Dedifferentiated amniotic fluid mesenchymal stem cell (primary cell): ENCODE data around the gene RPAP2.
"Not testable (repeated sequence)": the region's sequence is repeated elsewhere in the genome, so short reads cannot be mapped to it uniquely, and the experiment has no call there.

Source experiments
- DNase-seq: peaks from one replicate; pipeline ENCODE4 v3.0.0-alpha.2; 2016; ENCODE audit errors: extremely low spot score

The RPAP2 gene

DNA sequence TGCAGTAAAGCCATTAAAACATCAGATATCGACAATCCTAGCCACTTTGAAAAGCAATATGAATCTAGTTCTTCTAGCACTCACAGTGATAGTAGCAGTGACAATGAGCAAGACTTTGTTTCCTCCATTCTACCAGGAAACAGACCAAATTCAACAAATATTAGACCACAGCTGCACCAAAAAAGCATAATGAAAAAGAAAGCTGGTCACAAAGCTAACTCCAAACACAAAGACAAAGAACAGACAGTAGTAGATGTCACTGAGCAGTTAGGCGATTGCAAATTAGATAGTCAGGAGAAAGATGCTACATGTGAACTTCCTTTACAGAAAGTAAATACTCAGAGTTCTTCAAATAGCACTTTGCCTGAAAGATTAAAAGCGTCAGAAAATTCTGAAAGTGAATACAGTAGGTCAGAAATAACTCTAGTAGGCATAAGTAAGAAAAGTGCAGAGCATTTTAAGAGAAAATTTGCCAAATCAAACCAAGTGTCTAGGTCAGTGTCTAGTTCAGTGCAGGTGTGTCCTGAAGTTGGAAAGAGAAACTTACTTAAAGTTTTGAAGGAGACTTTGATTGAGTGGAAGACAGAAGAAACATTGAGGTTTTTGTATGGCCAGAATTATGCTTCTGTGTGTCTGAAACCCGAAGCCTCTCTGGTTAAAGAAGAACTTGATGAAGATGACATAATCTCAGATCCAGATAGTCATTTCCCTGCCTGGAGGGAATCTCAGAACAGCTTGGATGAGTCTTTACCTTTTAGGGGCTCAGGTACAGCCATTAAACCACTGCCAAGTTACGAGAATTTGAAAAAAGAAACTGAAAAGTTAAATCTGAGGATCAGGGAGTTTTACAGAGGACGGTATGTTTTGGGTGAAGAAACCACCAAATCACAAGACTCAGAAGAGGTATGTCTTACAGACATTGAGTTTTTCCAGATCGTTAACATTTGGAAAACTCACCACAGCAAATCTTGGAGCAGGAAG lies 24.9 kb downstream of the RPAP2 start:
- DNase-seq: no peak

GRCh38 chr1:92324784-92325183 lies 25.9 kb downstream of the RPAP2 start:
- no peak for DNase-seq

DNA sequence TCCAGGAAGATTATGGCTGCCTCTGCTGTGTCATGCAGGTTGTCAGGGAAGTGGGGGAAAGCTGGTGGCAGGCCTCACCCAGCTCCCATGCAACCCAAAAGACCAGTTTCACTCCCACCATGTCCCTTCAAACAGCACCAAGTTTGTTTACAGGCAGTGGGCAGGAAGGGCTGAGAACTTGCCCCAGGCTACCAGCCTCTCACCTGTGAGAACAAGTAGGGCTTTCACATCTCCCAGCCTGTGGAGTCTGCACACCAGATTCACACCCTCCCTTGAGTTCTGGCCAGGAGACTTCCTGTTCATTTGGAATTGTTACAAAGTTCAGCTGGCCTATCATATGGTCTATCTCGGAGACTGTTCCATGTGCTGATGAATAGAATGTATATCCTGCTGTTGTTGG lies 27.8 kb downstream of the RPAP2 start:
- DNase-seq: no peak

- DNase-seq: no peak
These were observed 28.9 kb downstream of the RPAP2 start for GRCh38 chr1:92327794-92328193.

DNA sequence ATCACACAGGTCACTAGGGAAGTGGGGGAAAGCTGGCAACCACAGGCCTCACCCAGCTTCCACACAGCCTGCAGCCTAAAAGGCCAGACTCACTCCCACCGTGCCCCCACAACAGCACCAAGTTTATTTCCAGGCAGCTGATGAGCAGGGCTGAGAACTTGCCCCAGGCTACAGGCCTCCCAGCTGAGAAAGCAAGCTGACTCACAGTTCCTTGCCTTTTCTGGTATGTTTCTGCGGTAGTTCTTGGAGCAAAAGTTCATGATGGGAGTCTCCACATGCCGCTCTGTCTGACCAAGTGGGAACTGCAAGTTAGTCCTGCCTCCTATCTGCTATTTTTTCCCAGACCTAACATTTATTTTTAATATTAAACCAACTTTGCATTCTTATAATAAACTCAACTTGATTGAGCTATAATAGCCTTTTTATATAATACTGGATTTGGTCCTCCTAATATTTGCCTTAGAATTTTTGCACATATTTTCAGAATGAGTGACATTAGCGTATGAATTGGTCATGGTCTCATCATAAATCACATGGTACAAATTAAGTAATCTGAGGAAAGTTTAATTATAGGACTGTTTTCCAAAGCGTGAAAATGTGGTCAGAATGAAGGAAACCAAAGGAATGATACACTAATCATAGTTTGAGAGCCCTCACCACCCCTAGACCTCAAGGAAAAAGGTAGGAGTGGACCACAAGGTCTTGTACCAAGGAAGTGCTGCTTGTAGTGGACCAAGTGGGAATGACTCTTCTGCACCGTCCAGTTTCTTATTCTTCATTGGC lies 30.7 kb downstream of the RPAP2 start:
- DNase-seq: no peak

DNA sequence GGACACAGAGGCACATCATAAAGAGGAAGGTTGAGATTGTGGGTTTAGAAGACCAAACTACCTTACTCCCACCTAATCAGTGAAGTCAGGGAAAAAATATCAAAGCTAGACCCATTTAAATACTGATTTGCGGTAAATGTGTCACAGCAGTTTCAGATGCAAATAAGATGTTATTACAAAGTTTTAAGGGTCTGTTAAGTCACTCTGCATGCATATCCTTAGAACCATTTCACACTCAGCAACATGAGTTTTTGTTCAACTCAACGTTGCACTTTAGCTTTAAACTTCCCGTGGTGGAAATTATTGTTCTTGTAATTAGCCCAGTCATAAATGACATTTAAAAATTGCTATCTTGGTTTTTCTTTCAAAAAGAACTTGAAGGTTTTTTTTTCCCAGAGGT lies 34.8 kb downstream of the RPAP2 start:
- no peak for DNase-seq

DNA sequence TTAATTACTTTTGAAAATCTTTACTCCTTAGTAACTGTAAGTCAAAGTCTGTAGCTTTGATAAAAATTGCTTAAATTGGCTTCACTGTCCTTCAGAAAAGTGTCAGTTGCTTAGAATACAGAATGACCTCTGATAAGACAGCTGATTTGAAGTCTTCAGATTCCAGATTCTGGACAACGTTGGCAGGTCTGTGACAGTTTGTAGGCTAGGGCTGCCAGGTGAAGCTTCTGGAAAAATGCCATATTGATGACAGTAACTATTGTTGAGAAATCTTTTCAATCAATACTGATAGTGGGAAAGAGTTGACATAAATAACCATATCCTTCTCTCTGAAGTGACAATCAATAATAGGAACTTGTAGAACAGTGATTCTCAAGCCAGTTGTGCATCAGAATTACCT lies 41.3 kb downstream of the RPAP2 start:
- no peak for DNase-seq

DNA sequence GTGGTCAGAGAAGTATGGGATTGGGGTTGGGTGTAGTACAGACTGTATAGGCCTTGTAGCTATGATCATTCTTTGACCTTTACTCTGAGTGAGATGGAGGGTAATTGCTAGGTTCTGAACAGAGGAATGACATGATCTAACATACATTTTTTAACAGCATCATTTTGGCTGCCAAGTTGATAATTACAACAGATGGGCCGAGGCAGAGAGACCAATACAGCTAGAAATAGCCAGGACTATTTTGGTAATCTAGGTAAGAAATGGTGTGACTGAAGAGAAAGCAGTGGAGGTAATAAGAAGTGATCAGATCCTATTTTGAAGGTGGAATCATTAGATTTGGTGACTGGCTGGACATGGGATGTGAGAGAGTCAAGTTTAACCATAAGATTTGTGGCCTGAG lies 43.5 kb downstream of the RPAP2 start:
- DNase-seq: no peak

DNA sequence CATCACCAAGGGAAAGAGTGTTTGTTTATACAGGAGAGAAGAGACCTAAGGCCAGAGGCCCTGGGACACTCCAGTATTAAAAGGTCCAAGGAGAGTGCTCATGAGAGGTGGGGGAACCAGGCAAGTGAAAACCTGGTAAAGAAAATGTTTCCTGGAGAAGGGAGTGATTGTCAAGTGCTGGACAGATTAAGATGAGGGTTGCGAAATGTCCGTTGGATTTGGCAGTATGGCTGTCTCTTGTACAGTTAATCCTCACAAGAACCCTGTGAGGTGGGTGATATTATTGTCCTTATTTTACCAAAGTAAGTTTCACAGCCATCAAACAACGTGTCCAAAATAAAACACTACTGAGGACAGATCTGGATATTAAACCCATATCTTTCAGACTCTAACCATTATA lies 44.2 kb downstream of the RPAP2 start:
- no peak for DNase-seq

GRCh38 chr1:92346866-92347640 lies 48.2 kb downstream of the RPAP2 start:
- DNase-seq: no peak

- no peak for DNase-seq
These were observed 54.0 kb downstream of the RPAP2 start for GRCh38 chr1:92352856-92353255.

- DNase-seq: no peak
These were observed 55.4 kb downstream of the RPAP2 start for GRCh38 chr1:92354259-92354658.

GRCh38 chr1:92356956-92357355 lies 58.1 kb downstream of the RPAP2 start:
- DNase-seq: peak; percentile 35

DNA sequence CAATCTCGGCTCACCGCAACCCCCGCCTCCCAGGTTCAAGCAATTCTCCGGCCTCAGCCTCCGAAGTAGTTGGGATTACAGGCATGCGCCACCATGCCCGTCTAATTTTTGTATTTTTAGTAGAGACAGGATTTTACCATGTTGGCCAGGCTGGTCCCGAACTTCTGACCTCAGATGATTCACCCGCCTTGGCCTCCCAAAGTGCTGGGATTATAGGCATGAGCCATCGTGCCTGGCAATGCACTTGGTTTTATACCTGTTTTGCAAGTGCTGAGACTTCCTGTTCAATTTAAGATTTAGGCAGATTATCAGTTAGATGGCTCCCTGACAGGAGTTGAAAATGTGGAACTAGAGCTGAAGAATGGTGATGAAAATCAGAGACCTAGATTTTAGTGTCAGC lies 60.5 kb downstream of the RPAP2 start:
- not testable (repeated sequence) for DNase-seq

GRCh38 chr1:92359986-92360385 lies 61.1 kb downstream of the RPAP2 start:
- no peak for DNase-seq

- no peak for DNase-seq
These were observed 64.1 kb downstream of the RPAP2 start for GRCh38 chr1:92362970-92363369.

DNA sequence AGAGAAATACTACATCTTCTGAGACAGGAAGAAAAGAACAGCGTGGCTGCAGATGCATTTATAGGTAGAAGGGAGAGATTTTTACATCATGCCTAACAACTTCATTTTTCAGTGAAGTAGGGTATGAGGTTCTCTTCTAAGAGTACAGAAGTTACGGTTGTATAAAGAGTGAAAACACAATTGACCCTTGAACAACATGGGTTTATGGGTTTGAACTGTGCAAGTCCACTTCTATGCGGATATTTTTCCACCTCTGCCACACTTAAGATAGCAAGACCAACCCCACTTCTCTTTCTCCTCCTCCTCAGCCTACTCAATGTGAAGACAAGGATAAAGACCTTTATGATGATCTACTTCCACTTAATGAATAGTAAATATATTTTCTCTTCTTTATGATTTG lies 64.5 kb downstream of the RPAP2 start:
- no peak for DNase-seq

DNA sequence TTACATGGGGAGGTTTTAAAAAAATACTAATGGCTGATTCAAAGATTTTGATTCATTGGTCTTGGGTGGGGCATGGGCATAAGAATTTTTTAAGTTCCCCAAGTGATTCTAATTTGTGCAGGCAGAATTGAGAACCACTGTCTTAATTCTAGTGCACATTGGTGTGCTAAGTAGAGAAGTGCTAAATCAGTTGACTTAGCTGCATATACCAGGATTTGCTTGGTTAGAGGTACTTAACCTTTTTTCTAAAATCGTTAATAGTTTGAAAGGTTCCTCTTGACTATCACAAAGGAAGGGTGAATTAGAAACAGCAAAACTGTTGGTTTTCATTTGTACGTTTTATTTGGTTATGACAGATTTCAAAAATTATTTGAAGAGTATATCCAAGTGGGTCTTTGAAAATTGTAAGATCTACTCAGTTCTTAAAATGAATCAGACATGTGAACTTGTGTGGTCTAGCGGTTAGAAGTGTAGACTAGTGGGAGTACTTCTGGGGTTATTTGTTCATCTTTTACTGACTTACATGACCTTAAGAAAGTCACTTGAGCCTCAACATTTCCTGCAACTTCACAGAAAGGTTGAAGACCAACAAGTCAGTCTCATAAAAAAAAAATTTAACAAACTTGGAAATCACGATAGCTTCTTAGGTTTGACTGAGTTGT lies 66.7 kb downstream of the RPAP2 start:
- DNase-seq: no peak

DNA sequence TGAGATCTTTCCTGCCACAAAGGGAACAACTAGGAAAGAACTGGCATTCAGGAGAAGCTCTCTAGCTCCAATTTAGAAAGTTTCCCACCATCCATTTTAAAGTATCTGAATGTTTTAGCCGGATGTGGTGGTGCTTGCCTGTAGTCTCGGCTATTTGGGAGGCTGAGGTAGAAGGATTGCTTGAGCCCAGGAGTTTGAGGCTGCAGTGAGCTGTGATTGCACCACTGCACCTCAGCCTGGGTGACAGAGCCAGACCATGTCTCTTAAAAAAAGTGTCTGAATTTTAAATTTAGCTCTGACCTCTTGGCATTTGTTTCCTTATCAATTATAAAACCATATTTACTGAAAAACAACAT lies 67.2 kb downstream of the RPAP2 start:
- DNase-seq: no peak

GRCh38 chr1:92367496-92367895 lies 68.6 kb downstream of the RPAP2 start:
- DNase-seq: no peak

DNA sequence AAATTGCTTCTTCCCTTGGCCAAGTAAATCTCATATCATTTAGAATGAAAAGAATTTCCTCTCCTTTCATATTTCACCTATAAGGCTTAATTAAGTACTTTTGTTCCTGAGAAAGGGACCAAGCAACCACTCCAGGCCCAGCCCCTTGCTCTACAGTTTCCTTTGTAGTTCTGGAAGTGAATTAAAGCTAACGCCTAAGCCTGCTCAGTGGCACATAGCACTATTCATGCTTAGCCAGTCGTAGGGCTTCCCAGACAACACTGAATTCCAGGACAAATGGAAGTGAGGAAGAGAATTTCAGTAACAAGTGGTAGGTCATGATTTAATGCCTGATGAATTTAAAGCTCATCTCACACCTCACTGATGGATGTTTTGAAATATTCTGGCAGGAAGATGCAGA lies 73.3 kb downstream of the RPAP2 start:
- DNase-seq: no peak

GRCh38 chr1:92374223-92374622 lies 75.4 kb downstream of the RPAP2 start:
- DNase-seq: no peak
